Astrocyte (in vitro differentiated cells and primary cell): ENCODE results near the gene DMKN.

Experiments used
- CTCF ChIP-seq: IDR thresholded peaks from 2 replicates; pipeline ENCODE4 v1.5.1; 2011; ENCODE audit warnings: low read depth, mild to moderate bottlenecking, inconsistent platforms, low read length, moderate library complexity; ENCODE audit not compliant: insufficient read depth
- EZH2 ChIP-seq: IDR thresholded peaks from 2 replicates; pipeline ENCODE4 v1.6.1; 2012; ENCODE audit warnings: mild to moderate bottlenecking, low read length, inconsistent platforms; ENCODE audit not compliant: insufficient read depth

- no peak for TF ChIP-seq CTCF
- TF ChIP-seq EZH2, result no peak
Measured at GRCh38 chr19:35454663-35455062, 58.8 kb downstream of the DMKN start.
